ENCODE results near the gene GNG12.

The GNG12 gene

GRCh38 chr1:67766141-67766978 is 66.9 kb downstream of the GNG12 start:
- peak; percentile 86 for ATAC-seq
- TF ChIP-seq CSRNP3 (CRISPR knock-in tag; IDR thresholded peaks at IDR 0.05) (no peak), BACH2 (CRISPR knock-in tag; IDR thresholded peaks at IDR 0.05; ENCODE audit: borderline replicate concordance) (no peak), PPARA (CRISPR knock-in tag; IDR thresholded peaks at IDR 0.05; ENCODE audit: borderline replicate concordance) (no peak), CREB5 (CRISPR knock-in tag; IDR thresholded peaks at IDR 0.05; ENCODE audit: low read depth) (no peak), TCF4 (CRISPR knock-in tag; IDR thresholded peaks at IDR 0.05; ENCODE audit: borderline replicate concordance) (no peak), ARNTL (CRISPR knock-in tag; IDR thresholded peaks at IDR 0.05; ENCODE audit: borderline replicate concordance, low read depth) (no peak), OSR1 (CRISPR knock-in tag; IDR thresholded peaks at IDR 0.05) (no peak), TOX (CRISPR knock-in tag; IDR thresholded peaks at IDR 0.05; ENCODE audit: borderline replicate concordance) (no peak), ZFP30 (CRISPR knock-in tag; IDR thresholded peaks at IDR 0.05) (no peak), ZC3H10 (CRISPR knock-in tag; IDR thresholded peaks at IDR 0.05) (no peak)

GRCh38 chr1:67764633-67765032 is 68.6 kb downstream of the GNG12 start:
- TF ChIP-seq ZFP30 (CRISPR knock-in tag; IDR thresholded peaks at IDR 0.05): no peak
- no peak for TF ChIP-seq RARB (CRISPR knock-in tag; IDR thresholded peaks at IDR 0.05)
- TF ChIP-seq PPARA (CRISPR knock-in tag; IDR thresholded peaks at IDR 0.05; ENCODE audit: borderline replicate concordance): no peak
- no peak for TF ChIP-seq ZNF565 (CRISPR knock-in tag; conservative IDR thresholded peaks at IDR 0.05; ENCODE audit: low read depth)
- TF ChIP-seq CSRNP3 (CRISPR knock-in tag; IDR thresholded peaks at IDR 0.05): no peak
- no peak for ATAC-seq

- no peak for ATAC-seq
- TF ChIP-seq BACH2 (CRISPR knock-in tag; IDR thresholded peaks at IDR 0.05; ENCODE audit: borderline replicate concordance): no peak
- no peak for TF ChIP-seq ARNTL (CRISPR knock-in tag; IDR thresholded peaks at IDR 0.05; ENCODE audit: borderline replicate concordance, low read depth)
- TF ChIP-seq TOX (CRISPR knock-in tag; IDR thresholded peaks at IDR 0.05; ENCODE audit: borderline replicate concordance): no peak
- no peak for TF ChIP-seq ZC3H10 (CRISPR knock-in tag; IDR thresholded peaks at IDR 0.05)
Observed at GRCh38 chr1:67761730-67762129, 71.5 kb downstream of the GNG12 start.

GRCh38 chr1:67761091-67761490 is 72.2 kb downstream of the GNG12 start:
- TF ChIP-seq OSR1 (CRISPR knock-in tag; IDR thresholded peaks at IDR 0.05): no peak
- TF ChIP-seq TCF4 (CRISPR knock-in tag; IDR thresholded peaks at IDR 0.05; ENCODE audit: borderline replicate concordance): no peak
- no peak for TF ChIP-seq ARNTL (CRISPR knock-in tag; IDR thresholded peaks at IDR 0.05; ENCODE audit: borderline replicate concordance, low read depth)
- TF ChIP-seq CREB5 (CRISPR knock-in tag; IDR thresholded peaks at IDR 0.05; ENCODE audit: low read depth): no peak
- TF ChIP-seq ZC3H10 (CRISPR knock-in tag; IDR thresholded peaks at IDR 0.05): no peak
- no peak for TF ChIP-seq GLIS3 (CRISPR knock-in tag; IDR thresholded peaks at IDR 0.05)
- no peak for TF ChIP-seq ZNF565 (CRISPR knock-in tag; conservative IDR thresholded peaks at IDR 0.05; ENCODE audit: low read depth)
- TF ChIP-seq ZFP3 (CRISPR knock-in tag; IDR thresholded peaks at IDR 0.05): no peak
- no peak for TF ChIP-seq ESRRG (CRISPR knock-in tag; IDR thresholded peaks at IDR 0.05)
- no peak for TF ChIP-seq TOX (CRISPR knock-in tag; IDR thresholded peaks at IDR 0.05; ENCODE audit: borderline replicate concordance)
- no peak for TF ChIP-seq CSRNP3 (CRISPR knock-in tag; IDR thresholded peaks at IDR 0.05)
- no peak for TF ChIP-seq PPARA (CRISPR knock-in tag; IDR thresholded peaks at IDR 0.05; ENCODE audit: borderline replicate concordance)
- no peak for TF ChIP-seq ISL1 (CRISPR knock-in tag; IDR thresholded peaks at IDR 0.05)
- TF ChIP-seq POU6F1 (CRISPR knock-in tag; IDR thresholded peaks at IDR 0.05; ENCODE audit: borderline replicate concordance, low read depth): no peak
- no peak for TF ChIP-seq ZNF8 (CRISPR knock-in tag; IDR thresholded peaks at IDR 0.05)
- no peak for TF ChIP-seq BACH2 (CRISPR knock-in tag; IDR thresholded peaks at IDR 0.05; ENCODE audit: borderline replicate concordance)
- TF ChIP-seq PATZ1 (CRISPR knock-in tag; IDR thresholded peaks at IDR 0.05; ENCODE audit: borderline replicate concordance): no peak
- TF ChIP-seq ZNF70 (CRISPR knock-in tag; IDR thresholded peaks at IDR 0.05): no peak
- ATAC-seq: no peak
